ENCODE results near the gene ATE1. TPM values are rescaled to one million over a fixed set of nuclear protein-coding genes. Genes with fewer than 3 reads are reported as not detected.

The ATE1 gene
- total and polyA plus RNA-seq, 3 experiments from 2014 or later, result 24.8 to 34.2 (median 32.0) TPM

DNA sequence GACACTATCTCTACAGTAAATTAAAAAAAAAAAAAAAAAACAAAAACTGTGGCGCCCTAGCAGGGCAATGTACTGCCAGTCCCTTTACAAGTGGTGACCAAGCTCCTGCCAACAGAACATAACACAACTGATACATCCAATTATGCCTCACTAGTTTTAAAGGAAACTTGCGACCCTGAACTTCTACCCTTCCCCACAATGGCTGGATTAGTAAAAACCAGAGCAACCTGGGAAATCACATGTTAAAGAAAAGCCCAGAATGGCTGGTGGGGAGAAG is 16.5 kb downstream of the ATE1 start:
- H3K4me1 ChIP-seq (ENCODE audit: insufficient read depth, low read length), result no peaks in the 10 kb centered on the region
- POLR2A ChIA-PET, result no interaction called here
- no peaks in the 10 kb centered on the region for H3K27me3 Mint-ChIP-seq
- H3K27ac Mint-ChIP-seq, result peak overlapping the region in 1 of 8 donors; percentile 12
- no peaks in the 10 kb centered on the region for H3K9me3 Mint-ChIP-seq
- no peaks in the 10 kb centered on the region for H3K27me3 ChIP-seq (ENCODE audit: insufficient read depth, low read length, poor library complexity, severe bottlenecking)
- CTCF ChIA-PET, result interaction anchor here (1.0 to 2.0 kb wide), 2 partner anchors 11 to 17 kb away, joined by 4 to 10 read pairs; partner anchors contain the start of gene ATE1
- H3K9me3 ChIP-seq (ENCODE audit: low read length), result no peaks in the 10 kb centered on the region
- H3K4me1 Mint-ChIP-seq, result peaks cover 8 to 9% (median 8%) of the 10 kb centered on the region in 3 donors
- no peak for DNase-seq
- no peak overlapping the region for H3K4me3 Mint-ChIP-seq
- H3K36me3 Mint-ChIP-seq, result peaks cover 0 to 63% (median 15%) of the 10 kb centered on the region in 3 donors
- H3K36me3 ChIP-seq (ENCODE audit: insufficient read depth, low read length), result peaks cover 5% of the 10 kb centered on the region
- no peak overlapping the region for H3K4me3 ChIP-seq (ENCODE audit: low read length)
- no peak overlapping the region for H3K27ac ChIP-seq (ENCODE audit: low read depth, low read length)

DNA sequence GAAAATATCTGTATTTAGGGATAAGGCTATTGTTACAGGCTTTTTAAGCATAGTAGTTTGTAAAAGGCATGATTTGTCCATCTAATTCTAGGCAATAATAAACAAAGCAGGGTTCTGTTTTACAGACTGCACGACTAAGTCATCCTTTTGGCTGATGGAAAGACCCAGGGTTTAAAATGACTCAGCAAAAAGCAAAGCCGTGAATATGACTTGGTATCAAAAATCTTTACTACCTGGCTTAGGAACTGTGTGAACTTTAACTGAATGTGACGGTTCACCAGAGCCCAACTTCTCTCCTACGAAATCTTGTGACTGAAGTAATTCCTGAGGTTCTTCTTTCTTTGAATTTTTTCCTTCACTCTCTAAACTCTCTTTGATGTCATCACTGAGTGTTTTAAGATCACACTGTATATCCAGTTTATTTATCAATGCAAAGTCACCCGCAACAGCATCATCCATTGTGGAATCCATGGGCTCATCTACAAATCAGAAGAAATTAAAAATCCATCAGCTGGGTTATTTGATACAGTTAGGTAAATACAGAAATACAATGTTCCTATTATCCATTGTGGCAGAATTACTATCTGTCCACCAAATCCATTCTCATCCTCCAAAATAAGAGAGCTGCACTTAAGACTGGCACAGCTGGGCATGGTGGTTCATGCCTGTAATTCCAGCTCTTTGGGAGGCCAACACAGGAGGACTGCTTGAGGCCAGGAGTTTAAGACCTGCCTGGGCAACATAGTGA is 17.0 kb downstream of the ATE1 start:
- Histone ChIP-seq H3K4me1 (ENCODE audit: insufficient read depth, low read length) (no peaks in the 10 kb centered on the region), H3K27me3 (ENCODE audit: insufficient read depth, low read length, poor library complexity, severe bottlenecking) (no peaks in the 10 kb centered on the region), H3K27ac (ENCODE audit: low read depth, low read length) (no peak overlapping the region), H3K4me3 (ENCODE audit: low read length) (no peak overlapping the region), H3K36me3 (ENCODE audit: insufficient read depth, low read length) (peaks cover 5% of the 10 kb centered on the region), H3K9me3 (ENCODE audit: low read length) (no peaks in the 10 kb centered on the region)
- ChIA-PET CTCF (interaction anchor here (1.0 to 2.0 kb wide), 2 partner anchors 10 to 17 kb away, joined by 4 to 10 read pairs; partner anchors contain the start of gene ATE1), POLR2A (no interaction called here)
- no peak for DNase-seq
- H3K4me1 Mint-ChIP-seq, result peaks cover 8 to 9% (median 8%) of the 10 kb centered on the region in 3 donors
- H3K27ac Mint-ChIP-seq, result peak overlapping the region in 2 of 8 donors; percentile 14 to 70
- no peaks in the 10 kb centered on the region for H3K27me3 Mint-ChIP-seq
- H3K36me3 Mint-ChIP-seq, result peaks cover 0 to 59% (median 15%) of the 10 kb centered on the region in 3 donors
- no peak overlapping the region for H3K4me3 Mint-ChIP-seq
- no peaks in the 10 kb centered on the region for H3K9me3 Mint-ChIP-seq

DNA sequence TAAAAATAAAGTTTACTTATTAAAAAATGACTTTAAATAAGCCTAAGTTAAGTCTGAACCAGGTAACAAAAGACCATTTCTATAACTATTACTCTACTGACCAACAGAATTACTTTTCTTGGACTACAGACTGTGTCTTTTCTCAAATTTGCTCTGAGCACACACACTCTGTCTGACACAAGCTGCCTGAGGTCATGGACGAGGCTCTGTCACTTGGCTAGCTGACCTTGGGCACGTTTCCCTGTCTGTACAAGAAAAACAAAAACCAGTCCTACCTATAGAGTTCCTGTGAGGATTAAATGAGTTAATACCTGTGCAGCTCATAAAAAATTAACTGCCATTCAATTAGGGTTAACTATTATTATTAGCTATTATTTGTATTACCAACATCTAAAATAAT is 22.9 kb downstream of the ATE1 start:
- Histone ChIP-seq H3K4me1 (ENCODE audit: insufficient read depth, low read length) (no peaks in the 10 kb centered on the region), H3K27me3 (ENCODE audit: insufficient read depth, low read length, poor library complexity, severe bottlenecking) (no peaks in the 10 kb centered on the region), H3K36me3 (ENCODE audit: insufficient read depth, low read length) (no peaks in the 10 kb centered on the region), H3K9me3 (ENCODE audit: low read length) (no peaks in the 10 kb centered on the region), H3K4me3 (ENCODE audit: low read length) (no peak overlapping the region), H3K27ac (ENCODE audit: low read depth, low read length) (no peak overlapping the region)
- Mint-ChIP-seq H3K4me1 (peaks cover 5 to 7% (median 6%) of the 10 kb centered on the region in 3 donors), H3K27ac (no peak overlapping the region), H3K36me3 (peaks cover 0 to 47% (median 4%) of the 10 kb centered on the region in 3 donors), H3K4me3 (no peak overlapping the region), H3K9me3 (no peaks in the 10 kb centered on the region), H3K27me3 (no peaks in the 10 kb centered on the region)
- POLR2A ChIA-PET, result no interaction called here
- DNase-seq, result no peak
- CTCF ChIA-PET, result interaction anchor here (0.7 kb wide), 1 partner anchor 14 kb away, joined by 4 read pairs; no protein-coding TSS in a partner anchor

DNA sequence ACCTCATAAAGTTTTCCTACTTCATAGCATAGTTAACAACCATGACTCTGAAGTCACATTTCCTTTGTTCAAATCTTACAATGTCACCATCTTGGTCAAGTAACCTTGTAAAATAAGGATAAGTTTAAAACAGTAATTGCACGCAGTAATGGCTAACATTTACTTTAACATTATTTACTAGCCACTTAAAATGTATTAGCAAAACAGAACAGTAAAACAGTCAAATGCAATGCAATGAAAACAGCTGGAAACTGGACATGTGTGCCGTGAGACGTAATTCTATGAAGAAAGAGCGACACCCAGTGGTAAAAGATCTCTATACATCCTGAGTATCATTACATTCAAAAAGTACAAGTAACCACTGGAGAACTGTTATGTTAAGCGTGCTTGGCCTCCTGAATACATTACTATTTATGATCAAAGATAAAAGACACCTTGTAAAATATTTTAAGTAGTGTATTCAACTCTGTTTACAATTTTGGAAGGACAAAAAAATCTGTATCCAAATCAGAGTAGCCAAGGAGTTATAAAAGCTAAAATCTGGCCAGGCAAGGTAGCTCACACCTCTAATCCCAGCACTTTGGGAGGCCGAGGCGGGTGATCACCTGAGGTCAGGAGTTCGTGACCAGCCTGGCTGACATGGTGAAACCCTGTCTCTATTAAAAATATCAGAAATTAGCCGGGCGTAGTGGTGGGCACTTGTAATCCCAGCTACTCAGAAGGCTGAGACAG is 27.2 kb downstream of the ATE1 start:
- peaks cover 5 to 7% (median 6%) of the 10 kb centered on the region in 3 donors for H3K4me1 Mint-ChIP-seq
- Histone ChIP-seq H3K27ac (ENCODE audit: low read depth, low read length) (no peak overlapping the region), H3K36me3 (ENCODE audit: insufficient read depth, low read length) (peaks cover 5% of the 10 kb centered on the region), H3K4me3 (ENCODE audit: low read length) (no peak overlapping the region), H3K27me3 (ENCODE audit: insufficient read depth, low read length, poor library complexity, severe bottlenecking) (no peaks in the 10 kb centered on the region), H3K9me3 (ENCODE audit: low read length) (no peaks in the 10 kb centered on the region), H3K4me1 (ENCODE audit: insufficient read depth, low read length) (no peaks in the 10 kb centered on the region)
- H3K9me3 Mint-ChIP-seq, result no peaks in the 10 kb centered on the region
- ChIA-PET POLR2A (no interaction called here), CTCF (interaction anchor here (0.6 to 2.1 kb wide), 8 partner anchors 11 to 957 kb away, joined by 3 to 10 read pairs (median 4); no protein-coding TSS in a partner anchor)
- no peaks in the 10 kb centered on the region for H3K27me3 Mint-ChIP-seq
- peaks cover 0 to 60% (median 15%) of the 10 kb centered on the region in 3 donors for H3K36me3 Mint-ChIP-seq
- H3K27ac Mint-ChIP-seq, result peak overlapping the region in 3 of 8 donors; percentile 10 to 29 (median 22)
- H3K4me3 Mint-ChIP-seq, result no peak overlapping the region
- DNase-seq, result peak in 2 of 5 donors; percentile 15 to 16

DNA sequence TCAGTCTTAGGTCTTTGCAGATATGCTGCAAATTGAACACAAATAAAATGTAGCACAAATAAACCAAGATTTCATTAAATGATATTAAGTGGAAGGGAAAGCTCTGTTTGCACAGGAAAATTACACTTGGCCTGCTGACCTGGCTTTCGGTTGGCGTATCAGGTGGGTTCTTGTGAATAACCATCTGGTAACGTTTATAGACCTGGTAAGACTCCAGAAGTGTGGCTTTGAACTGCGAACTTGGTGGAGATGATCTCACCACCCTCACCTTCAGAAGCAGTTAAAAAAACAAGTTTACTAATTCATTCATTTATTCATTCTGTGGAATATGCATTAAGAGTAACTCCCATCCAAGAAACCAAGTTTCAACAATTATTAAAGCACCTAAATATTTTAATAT is 28.1 kb downstream of the ATE1 start:
- no peak for DNase-seq
- Mint-ChIP-seq H3K4me1 (peaks cover 5 to 7% (median 6%) of the 10 kb centered on the region in 3 donors), H3K27ac (no peak overlapping the region), H3K36me3 (peaks cover 4 to 60% (median 18%) of the 10 kb centered on the region in 3 donors), H3K27me3 (no peaks in the 10 kb centered on the region), H3K9me3 (no peaks in the 10 kb centered on the region), H3K4me3 (no peak overlapping the region)
- Histone ChIP-seq H3K27ac (ENCODE audit: low read depth, low read length) (no peak overlapping the region), H3K4me3 (ENCODE audit: low read length) (no peak overlapping the region), H3K27me3 (ENCODE audit: insufficient read depth, low read length, poor library complexity, severe bottlenecking) (no peaks in the 10 kb centered on the region), H3K4me1 (ENCODE audit: insufficient read depth, low read length) (no peaks in the 10 kb centered on the region), H3K36me3 (ENCODE audit: insufficient read depth, low read length) (peaks cover 5% of the 10 kb centered on the region), H3K9me3 (ENCODE audit: low read length) (no peaks in the 10 kb centered on the region)
- POLR2A ChIA-PET, result no interaction called here
- CTCF ChIA-PET, result interaction anchor here (1.2 to 2.1 kb wide), 2 partner anchors 954 to 957 kb away, joined by 4 to 5 read pairs; no protein-coding TSS in a partner anchor

DNA sequence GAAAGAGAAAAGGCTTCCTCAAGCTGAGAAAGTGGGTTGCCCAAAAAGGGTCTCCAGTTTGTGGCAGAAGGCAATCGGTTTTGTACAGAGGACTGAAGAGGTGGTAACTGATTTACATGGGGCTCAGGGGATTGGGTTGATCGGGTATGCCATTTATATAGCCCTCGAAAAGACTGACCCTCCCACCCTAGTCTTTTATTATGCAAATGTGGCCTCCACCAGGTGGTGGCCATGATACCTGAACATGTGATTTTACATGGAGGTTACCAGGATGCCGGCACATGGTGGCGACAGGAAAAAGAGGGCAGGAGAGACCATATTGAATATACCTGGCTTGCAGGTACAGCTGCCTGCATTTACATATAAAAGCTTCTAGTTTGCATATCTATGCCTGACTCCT is 36.7 kb downstream of the ATE1 start:
- Histone ChIP-seq H3K9me3 (ENCODE audit: low read length) (no peaks in the 10 kb centered on the region), H3K27ac (ENCODE audit: low read depth, low read length) (no peak overlapping the region), H3K4me3 (ENCODE audit: low read length) (no peak overlapping the region), H3K4me1 (ENCODE audit: insufficient read depth, low read length) (no peaks in the 10 kb centered on the region), H3K36me3 (ENCODE audit: insufficient read depth, low read length) (no peaks in the 10 kb centered on the region), H3K27me3 (ENCODE audit: insufficient read depth, low read length, poor library complexity, severe bottlenecking) (no peaks in the 10 kb centered on the region)
- peaks cover 0 to 1% (median 0%) of the 10 kb centered on the region in 3 donors for H3K4me1 Mint-ChIP-seq
- no peak for DNase-seq
- no peak overlapping the region for H3K4me3 Mint-ChIP-seq
- no peaks in the 10 kb centered on the region for H3K27me3 Mint-ChIP-seq
- H3K36me3 Mint-ChIP-seq, result peaks cover 4 to 41% (median 11%) of the 10 kb centered on the region in 3 donors
- peak overlapping the region in 2 of 8 donors; percentile 51 to 78 for H3K27ac Mint-ChIP-seq
- CTCF ChIA-PET, result no interaction called here
- POLR2A ChIA-PET, result no interaction called here
- no peaks in the 10 kb centered on the region for H3K9me3 Mint-ChIP-seq

DNA sequence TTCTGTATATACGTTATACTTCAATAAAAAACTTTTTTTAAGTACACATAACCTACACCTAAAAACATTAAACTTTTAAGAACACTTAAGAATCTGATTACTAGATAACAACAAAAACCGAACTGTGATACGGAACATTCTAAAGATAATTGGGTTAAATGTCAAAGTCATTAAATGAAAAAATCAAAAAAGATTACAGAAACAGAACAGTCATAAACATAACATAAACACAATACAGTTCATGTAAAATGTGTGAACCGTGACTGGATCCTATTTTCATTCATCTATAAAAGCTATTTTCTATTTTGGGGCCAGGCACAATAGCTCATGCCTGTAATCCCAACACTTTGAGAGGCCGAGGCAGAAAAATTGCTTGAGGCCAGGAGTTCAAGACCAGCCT is 38.6 kb downstream of the ATE1 start:
- Histone ChIP-seq H3K27me3 (ENCODE audit: insufficient read depth, low read length, poor library complexity, severe bottlenecking) (no peaks in the 10 kb centered on the region), H3K9me3 (ENCODE audit: low read length) (no peaks in the 10 kb centered on the region), H3K36me3 (ENCODE audit: insufficient read depth, low read length) (no peaks in the 10 kb centered on the region), H3K4me3 (ENCODE audit: low read length) (no peak overlapping the region), H3K27ac (ENCODE audit: low read depth, low read length) (no peak overlapping the region), H3K4me1 (ENCODE audit: insufficient read depth, low read length) (no peaks in the 10 kb centered on the region)
- peaks cover 0 to 1% (median 0%) of the 10 kb centered on the region in 3 donors for H3K4me1 Mint-ChIP-seq
- no peak overlapping the region for H3K4me3 Mint-ChIP-seq
- DNase-seq, result no peak
- ChIA-PET POLR2A (no interaction called here), CTCF (no interaction called here)
- H3K27ac Mint-ChIP-seq, result no peak overlapping the region
- no peaks in the 10 kb centered on the region for H3K27me3 Mint-ChIP-seq
- H3K36me3 Mint-ChIP-seq, result peaks cover 0 to 32% (median 10%) of the 10 kb centered on the region in 3 donors
- H3K9me3 Mint-ChIP-seq, result no peaks in the 10 kb centered on the region
